BE2C (cell line): Measurements from ENCODE around the gene ATXN7L1.

Experiments used
- DNase-seq: peaks from one replicate; pipeline ENCODE4 v3.0.0-alpha.2; 2020
- H3K27me3 ChIP-seq: fragments of 250-450 bp; sonication (Bioruptor Pico); 2 replicates; pipeline ENCODE4 v1.5.1; 2020; ENCODE audit warnings: mild to moderate bottlenecking
- H3K36me3 ChIP-seq: fragments of 250-450 bp; sonication (Bioruptor Pico); 2 replicates; pipeline ENCODE4 v1.5.1; 2020; ENCODE audit warnings: mild to moderate bottlenecking
- H3K4me1 ChIP-seq: fragments of 250-450 bp; sonication (Bioruptor Pico); 2 replicates; pipeline ENCODE4 v1.5.1; 2020
- H3K4me3 ChIP-seq: 2 replicates; pipeline ENCODE4 v1.5.1; 2011; ENCODE audit warnings: low read depth, low read length
- H3K9me3 ChIP-seq: fragments of 250-450 bp; sonication (Bioruptor Pico); 2 replicates; pipeline ENCODE4 v1.5.1; 2020
- TF ChIP-seq, protein P1 (sequence below): IDR thresholded peaks from 2 replicates; pipeline ENCODE4 v1.5.1; 2012; ENCODE audit warnings: mild to moderate bottlenecking, low read depth, low read length

The ATXN7L1 gene

DNA sequence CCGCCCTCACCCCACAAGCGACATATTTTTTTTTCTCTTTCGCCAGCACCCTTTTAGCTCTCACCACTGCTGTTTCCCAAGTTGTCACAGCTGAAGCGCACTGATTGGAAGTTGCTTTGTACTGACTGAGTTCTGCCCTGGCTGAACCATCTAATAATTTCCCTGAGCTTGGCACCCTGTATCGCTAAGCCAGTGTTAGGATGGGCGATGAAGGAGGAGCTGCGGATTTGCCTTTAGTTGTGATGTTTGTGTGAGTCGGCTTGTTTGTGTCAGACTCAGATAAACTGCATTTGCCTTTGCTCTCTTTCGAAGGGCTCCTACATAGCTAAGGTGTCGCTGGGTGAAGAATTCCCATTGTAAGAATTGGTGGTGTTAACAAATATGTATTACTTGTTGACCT, 1.3 kb upstream of the ATXN7L1 start:
- no peaks in the 10 kb centered on the region for H3K9me3 ChIP-seq
- H3K4me1 ChIP-seq, result no peaks in the 10 kb centered on the region
- H3K36me3 ChIP-seq, result peaks cover 3% of the 10 kb centered on the region; the same call in 1 of the 2 replicates
- TF ChIP-seq, protein P1, sequence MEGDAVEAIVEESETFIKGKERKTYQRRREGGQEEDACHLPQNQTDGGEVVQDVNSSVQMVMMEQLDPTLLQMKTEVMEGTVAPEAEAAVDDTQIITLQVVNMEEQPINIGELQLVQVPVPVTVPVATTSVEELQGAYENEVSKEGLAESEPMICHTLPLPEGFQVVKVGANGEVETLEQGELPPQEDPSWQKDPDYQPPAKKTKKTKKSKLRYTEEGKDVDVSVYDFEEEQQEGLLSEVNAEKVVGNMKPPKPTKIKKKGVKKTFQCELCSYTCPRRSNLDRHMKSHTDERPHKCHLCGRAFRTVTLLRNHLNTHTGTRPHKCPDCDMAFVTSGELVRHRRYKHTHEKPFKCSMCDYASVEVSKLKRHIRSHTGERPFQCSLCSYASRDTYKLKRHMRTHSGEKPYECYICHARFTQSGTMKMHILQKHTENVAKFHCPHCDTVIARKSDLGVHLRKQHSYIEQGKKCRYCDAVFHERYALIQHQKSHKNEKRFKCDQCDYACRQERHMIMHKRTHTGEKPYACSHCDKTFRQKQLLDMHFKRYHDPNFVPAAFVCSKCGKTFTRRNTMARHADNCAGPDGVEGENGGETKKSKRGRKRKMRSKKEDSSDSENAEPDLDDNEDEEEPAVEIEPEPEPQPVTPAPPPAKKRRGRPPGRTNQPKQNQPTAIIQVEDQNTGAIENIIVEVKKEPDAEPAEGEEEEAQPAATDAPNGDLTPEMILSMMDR, result no peak
- peak overlapping the region; percentile 78 for H3K4me3 ChIP-seq
- no peak for DNase-seq
- H3K27me3 ChIP-seq, result no peaks in the 10 kb centered on the region

DNA sequence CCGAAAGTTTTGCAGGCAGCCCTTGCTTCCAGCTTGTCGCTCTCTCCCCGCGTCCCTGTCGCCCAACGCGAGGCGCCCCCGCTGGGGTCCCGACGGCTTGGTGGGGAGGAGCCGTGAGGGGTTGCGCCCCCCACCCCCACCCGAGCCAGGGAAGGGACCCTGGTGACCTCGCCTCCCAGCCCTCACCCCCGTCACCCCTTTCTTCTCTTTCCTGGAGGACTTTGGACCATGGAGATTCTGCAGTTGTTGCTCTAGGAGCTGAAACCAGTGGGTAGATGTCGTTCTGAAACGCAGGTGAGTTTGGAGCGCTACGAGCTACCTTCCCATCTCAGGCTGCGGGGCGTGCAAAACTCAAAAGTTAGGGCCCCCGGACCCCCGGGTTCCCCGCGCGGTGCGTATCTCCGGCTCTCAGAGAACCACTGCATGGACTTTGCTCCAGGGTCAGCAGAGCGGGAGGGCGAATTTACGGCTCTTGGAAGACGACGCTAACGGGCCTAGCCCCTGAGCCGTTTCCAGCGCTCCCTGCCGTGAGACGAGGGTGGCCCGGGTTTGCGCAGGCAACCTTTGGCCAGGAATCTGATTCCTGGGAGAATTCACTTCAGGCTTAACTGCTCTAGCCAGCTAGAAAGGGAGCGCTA, 684 bp upstream of the ATXN7L1 start:
- peak; percentile 66 for DNase-seq
- Histone ChIP-seq H3K4me1 (no peaks in the 10 kb centered on the region), H3K36me3 (peaks cover 3% of the 10 kb centered on the region; the same call in 1 of the 2 replicates), H3K9me3 (no peaks in the 10 kb centered on the region), H3K27me3 (no peaks in the 10 kb centered on the region), H3K4me3 (peak overlapping the region; percentile 78)
- TF ChIP-seq, protein P1, result peak; percentile 22

DNA sequence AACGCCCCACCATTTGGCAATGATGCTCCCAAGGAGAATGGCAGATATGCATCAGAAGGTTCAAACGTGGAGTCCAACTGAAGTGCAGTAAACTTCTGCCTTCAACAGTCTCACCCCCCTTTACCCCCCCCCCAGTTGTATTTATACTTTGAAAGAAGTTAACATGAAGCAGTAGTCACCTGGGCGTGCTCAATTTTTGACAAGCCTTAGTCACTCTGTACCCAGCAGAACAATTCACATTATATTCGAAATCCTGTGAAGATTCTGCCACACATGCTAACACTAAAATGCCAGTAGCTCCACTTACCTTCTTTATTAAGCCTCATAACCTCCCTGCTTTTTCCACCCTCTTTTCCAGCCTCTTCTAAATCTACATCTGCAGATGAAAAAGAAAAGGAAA, 894 bp downstream of the ATXN7L1 start:
- TF ChIP-seq, protein P1, result no peak
- Histone ChIP-seq H3K9me3 (no peaks in the 10 kb centered on the region), H3K36me3 (peaks cover 3% of the 10 kb centered on the region; the same call in 1 of the 2 replicates), H3K27me3 (no peaks in the 10 kb centered on the region), H3K4me1 (no peaks in the 10 kb centered on the region), H3K4me3 (peak overlapping the region; percentile 95)
- no peak for DNase-seq

DNA sequence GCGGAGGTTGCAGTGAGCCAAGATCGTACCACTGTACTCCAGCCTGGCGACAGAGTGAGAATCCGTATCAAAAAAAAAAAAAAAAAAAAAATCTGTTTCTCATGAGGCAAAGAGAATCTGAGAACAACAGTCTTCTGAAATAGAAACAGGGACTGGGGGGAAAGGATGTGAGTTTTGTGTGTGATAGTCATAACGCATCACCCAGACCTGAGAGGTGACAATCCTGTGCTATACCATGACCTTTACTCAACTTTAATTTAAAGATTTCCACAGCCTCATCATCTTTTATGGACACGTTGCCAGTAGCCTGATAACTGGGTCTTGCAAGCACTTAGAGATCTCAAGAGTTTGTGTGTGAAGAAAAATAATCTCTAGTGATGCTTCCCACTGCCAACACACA, 2.3 kb downstream of the ATXN7L1 start:
- Histone ChIP-seq H3K4me1 (no peaks in the 10 kb centered on the region), H3K36me3 (peaks cover 3% of the 10 kb centered on the region; the same call in 1 of the 2 replicates), H3K27me3 (no peaks in the 10 kb centered on the region), H3K4me3 (no peak overlapping the region), H3K9me3 (no peaks in the 10 kb centered on the region)
- no peak for DNase-seq
- TF ChIP-seq, protein P1, result no peak

DNA sequence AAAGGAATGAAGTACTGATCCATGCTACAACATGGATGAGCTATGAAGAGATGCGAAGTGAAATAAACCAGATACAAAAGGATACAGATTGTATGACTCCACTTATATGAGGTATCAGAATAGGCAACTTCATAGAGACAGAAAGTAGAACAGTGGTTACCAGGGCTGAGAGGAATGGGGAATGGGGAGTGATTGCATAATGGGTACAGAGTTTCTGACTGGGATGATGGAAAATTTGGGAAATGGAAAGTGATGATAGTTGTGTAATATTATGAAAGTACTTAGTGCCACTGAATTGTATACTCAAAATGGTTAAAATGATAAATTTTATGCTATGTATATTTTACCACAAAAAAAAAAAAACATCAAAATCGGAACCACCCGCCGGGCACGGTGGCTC, 3.9 kb downstream of the ATXN7L1 start:
- TF ChIP-seq, protein P1, result no peak
- Histone ChIP-seq H3K36me3 (peaks cover 3% of the 10 kb centered on the region; the same call in 1 of the 2 replicates), H3K4me1 (no peaks in the 10 kb centered on the region), H3K9me3 (no peaks in the 10 kb centered on the region), H3K27me3 (no peaks in the 10 kb centered on the region), H3K4me3 (no peak overlapping the region)
- no peak for DNase-seq

DNA sequence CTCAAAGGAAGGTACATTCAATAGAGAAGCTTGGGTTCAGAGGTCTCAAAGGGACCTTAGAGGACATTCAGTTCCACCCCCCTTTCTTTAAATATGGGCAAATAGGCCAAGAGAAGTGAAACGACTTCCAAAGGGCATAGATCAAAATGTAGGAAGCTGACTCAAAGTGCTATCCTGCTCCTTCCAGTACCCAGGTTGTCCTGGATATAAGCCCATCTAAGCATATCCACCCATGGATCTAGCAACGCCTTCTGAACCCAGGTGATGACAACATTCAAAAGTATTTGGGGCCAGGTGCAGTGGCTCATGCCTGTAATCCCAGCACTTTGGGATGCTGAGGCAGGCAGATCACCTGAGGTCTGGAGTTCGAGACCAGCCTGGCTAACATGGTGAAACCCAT, 5.3 kb downstream of the ATXN7L1 start:
- TF ChIP-seq, protein P1, result no peak
- Histone ChIP-seq H3K4me1 (no peaks in the 10 kb centered on the region), H3K4me3 (no peak overlapping the region), H3K36me3 (peaks cover 2% of the 10 kb centered on the region; the same call in 1 of the 2 replicates), H3K27me3 (no peaks in the 10 kb centered on the region), H3K9me3 (no peaks in the 10 kb centered on the region)
- DNase-seq, result no peak
